ENCODE measurements around the gene RAB40C. TPM values are rescaled to one million over a fixed set of nuclear protein-coding genes. Genes with fewer than 3 reads are reported as not detected.

The RAB40C gene
- total and polyA plus RNA-seq, 7 donors = 16.8 to 41.2 (median 28.8) TPM

DNA sequence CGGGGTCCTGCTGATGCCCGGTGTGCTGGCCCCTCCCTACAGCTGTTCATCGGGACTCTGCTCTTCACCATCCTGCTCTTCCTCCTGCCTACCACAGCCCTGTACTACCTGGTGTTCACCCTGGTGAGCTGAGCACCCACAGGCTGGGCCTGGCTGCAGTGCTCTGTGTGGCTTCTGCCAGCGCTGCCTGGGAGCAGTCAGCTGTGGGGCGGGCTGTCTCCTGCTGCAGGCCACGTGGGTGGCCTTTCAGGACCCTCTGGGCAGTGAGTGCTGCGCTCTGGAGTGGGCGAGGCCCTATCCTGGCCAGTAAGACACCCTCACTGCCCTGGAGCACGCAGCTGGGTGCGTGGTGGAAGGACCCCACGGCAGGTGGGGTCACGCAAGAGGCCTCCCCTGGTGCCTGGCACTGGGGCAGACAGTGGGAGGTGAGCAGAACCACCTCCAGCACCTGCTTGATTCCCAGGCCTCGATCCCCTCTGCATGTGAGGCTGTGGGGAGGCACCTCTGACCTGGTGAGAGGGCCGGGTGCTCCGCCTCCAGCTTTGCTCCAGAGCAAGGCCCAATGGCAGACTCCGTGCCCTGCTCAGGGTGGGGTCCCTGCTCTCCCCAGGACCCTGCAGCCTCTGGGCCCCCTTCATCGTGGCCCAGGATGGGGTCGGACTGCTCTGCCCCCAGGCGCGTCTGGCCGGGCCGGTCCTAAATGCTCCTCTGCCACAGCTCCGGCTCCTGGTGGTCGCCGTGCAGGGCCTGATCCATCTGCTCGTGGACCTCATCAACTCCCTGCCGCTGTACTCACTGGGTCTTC, 9.5 kb upstream of the RAB40C start:
- H3K9me3 ChIP-seq = no peaks in the 10 kb centered on the region
- intact Hi-C loops (cut with DNase I) = no loop called here
- no peak for TF ChIP-seq POLR2AphosphoS5 (IDR thresholded peaks at IDR 0.05)
- TF ChIP-seq EP300 (IDR thresholded peaks at IDR 0.05) = no peak
- TF ChIP-seq, protein P1, sequence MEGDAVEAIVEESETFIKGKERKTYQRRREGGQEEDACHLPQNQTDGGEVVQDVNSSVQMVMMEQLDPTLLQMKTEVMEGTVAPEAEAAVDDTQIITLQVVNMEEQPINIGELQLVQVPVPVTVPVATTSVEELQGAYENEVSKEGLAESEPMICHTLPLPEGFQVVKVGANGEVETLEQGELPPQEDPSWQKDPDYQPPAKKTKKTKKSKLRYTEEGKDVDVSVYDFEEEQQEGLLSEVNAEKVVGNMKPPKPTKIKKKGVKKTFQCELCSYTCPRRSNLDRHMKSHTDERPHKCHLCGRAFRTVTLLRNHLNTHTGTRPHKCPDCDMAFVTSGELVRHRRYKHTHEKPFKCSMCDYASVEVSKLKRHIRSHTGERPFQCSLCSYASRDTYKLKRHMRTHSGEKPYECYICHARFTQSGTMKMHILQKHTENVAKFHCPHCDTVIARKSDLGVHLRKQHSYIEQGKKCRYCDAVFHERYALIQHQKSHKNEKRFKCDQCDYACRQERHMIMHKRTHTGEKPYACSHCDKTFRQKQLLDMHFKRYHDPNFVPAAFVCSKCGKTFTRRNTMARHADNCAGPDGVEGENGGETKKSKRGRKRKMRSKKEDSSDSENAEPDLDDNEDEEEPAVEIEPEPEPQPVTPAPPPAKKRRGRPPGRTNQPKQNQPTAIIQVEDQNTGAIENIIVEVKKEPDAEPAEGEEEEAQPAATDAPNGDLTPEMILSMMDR (IDR thresholded peaks at IDR 0.05) = no peak
- TF ChIP-seq POLR2A (IDR thresholded peaks at IDR 0.05) = no peak
- WGBS, 2 donors = 91 to 95% methylated on average over 27 of the region's 27 CpGs
- no peak overlapping the region for H3K4me3 ChIP-seq
- peaks cover 0 to 3% (median 1%) of the 10 kb centered on the region in 3 donors for H3K27me3 ChIP-seq
- H3K36me3 ChIP-seq = peaks cover 0 to 11% (median under 1%) of the 10 kb centered on the region in 4 donors
- no peak for DNase-seq
- peaks cover 0 to 8% (median 2%) of the 10 kb centered on the region in 4 donors for H3K4me1 ChIP-seq
- H3K27ac ChIP-seq = no peak overlapping the region

DNA sequence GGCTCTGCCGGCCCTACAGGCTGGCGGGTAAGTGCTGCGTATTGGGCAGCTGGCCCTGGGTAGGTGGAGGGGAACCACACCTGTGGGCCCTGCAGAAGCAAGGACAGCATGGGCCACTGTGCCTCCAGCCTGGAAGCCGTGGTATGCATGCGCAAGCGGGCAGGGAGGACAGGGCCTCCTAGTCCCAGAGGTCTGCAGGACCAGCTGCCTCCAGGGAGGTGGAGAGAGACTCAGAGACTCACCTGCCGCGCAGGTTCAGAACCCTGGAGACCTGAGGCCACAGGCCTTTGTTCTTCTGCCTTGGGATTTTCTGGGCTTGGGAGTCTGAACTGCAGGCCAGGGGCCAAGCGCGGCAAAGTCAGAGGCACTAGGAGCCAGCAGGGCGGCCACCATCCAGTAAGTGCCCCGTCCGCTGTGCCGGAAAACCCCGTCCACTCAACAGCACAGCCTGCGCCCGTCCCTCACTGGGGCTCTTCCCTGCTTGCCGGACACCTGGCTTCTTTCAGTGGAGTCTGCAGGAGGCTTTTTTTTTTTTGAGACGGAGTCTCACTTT, 8.8 kb upstream of the RAB40C start:
- Histone ChIP-seq H3K9me3 (no peaks in the 10 kb centered on the region), H3K4me3 (no peak overlapping the region), H3K36me3 (peaks cover 0 to 4% (median 0%) of the 10 kb centered on the region in 4 donors), H3K27ac (no peak overlapping the region), H3K4me1 (peaks cover 0 to 8% (median 2%) of the 10 kb centered on the region in 4 donors), H3K27me3 (peaks cover 0 to 7% (median 3%) of the 10 kb centered on the region in 3 donors)
- 97 to 98% methylated on average over 19 of the region's 19 CpGs for WGBS, 2 donors
- no peak for TF ChIP-seq EP300 (IDR thresholded peaks at IDR 0.05)
- TF ChIP-seq, protein P1 (IDR thresholded peaks at IDR 0.05) = no peak
- TF ChIP-seq POLR2AphosphoS5 (IDR thresholded peaks at IDR 0.05) = no peak
- no peak for TF ChIP-seq POLR2A (IDR thresholded peaks at IDR 0.05)
- intact Hi-C loops (cut with DNase I) = no loop called here
- no peak for DNase-seq

DNA sequence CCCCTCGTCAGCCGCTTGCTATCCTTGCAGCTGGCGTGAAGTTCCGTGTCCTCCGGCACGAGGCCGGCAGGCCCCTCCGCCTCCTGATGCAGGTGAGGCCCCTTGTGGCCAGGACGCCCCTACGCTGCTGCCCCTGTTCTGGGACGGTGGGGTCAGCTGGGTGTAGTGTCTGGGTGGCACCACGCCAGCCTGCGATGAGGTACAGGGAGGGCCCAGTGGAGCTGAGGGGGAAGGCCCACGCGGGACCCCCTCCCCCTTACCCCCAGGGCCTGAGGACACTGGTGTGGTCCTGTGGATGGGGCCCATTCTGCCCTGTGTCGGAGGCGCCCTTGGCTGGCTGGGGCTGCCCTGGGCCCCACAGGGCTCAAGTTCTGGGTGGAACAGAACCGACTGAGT, 7.7 kb upstream of the RAB40C start:
- TF ChIP-seq POLR2AphosphoS5 (IDR thresholded peaks at IDR 0.05) (no peak), POLR2A (IDR thresholded peaks at IDR 0.05) (no peak), EP300 (IDR thresholded peaks at IDR 0.05) (no peak)
- TF ChIP-seq, protein P1 (IDR thresholded peaks at IDR 0.05) = no peak
- 85 to 94% methylated on average over 18 of the region's 18 CpGs for WGBS, 2 donors
- peaks cover 0 to 10% (median 6%) of the 10 kb centered on the region in 4 donors for H3K4me1 ChIP-seq
- H3K36me3 ChIP-seq = peaks cover 0 to 3% (median 0%) of the 10 kb centered on the region in 4 donors
- H3K27me3 ChIP-seq = peaks cover 0 to 7% (median 3%) of the 10 kb centered on the region in 3 donors
- no peak overlapping the region for H3K27ac ChIP-seq
- no peak overlapping the region for H3K4me3 ChIP-seq
- DNase-seq = no peak
- H3K9me3 ChIP-seq = no peaks in the 10 kb centered on the region
- intact Hi-C loops (cut with DNase I) = no loop called here

DNA sequence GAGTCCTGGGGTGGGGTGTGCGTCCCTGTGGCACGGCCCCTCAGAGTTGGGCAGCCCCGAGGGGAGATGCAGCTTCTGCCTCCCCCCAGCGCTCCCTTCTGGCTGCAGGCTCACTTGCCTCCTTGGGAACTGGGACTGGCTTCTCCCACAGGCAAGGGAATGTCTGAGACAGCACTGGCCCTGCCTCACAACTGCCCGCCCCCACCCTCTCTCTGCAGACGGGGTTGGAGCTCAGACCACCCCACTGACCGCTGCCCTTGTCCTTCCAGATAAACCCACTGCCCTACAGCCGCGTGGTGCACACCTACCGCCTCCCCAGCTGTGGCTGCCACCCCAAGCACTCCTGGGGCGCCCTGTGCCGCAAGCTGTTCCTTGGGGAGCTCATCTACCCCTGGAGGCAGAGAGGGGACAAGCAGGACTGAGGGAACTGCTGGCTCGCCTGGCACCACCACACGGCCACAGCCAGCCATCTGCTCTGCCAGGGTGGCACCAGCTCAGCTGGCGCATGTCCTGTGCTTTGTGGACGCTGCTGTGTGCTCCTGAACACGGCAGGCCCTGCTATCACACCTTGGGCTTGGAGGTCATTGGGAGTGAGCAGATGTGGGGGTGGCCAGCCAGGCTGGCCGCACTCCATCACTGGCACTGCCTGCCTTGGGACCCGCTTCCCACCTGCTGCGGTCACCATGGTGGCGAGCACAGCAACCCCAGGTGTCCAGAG, 7.1 kb upstream of the RAB40C start:
- intact Hi-C loops (cut with DNase I) = no loop called here
- Histone ChIP-seq H3K27ac (no peak overlapping the region), H3K4me3 (no peak overlapping the region), H3K4me1 (peaks cover 0 to 16% (median 9%) of the 10 kb centered on the region in 4 donors), H3K9me3 (no peaks in the 10 kb centered on the region), H3K36me3 (peaks cover 0 to 3% (median 0%) of the 10 kb centered on the region in 4 donors), H3K27me3 (peaks cover 0 to 7% (median 3%) of the 10 kb centered on the region in 3 donors)
- TF ChIP-seq POLR2A (IDR thresholded peaks at IDR 0.05) = no peak
- TF ChIP-seq POLR2AphosphoS5 (IDR thresholded peaks at IDR 0.05) = no peak
- no peak for TF ChIP-seq EP300 (IDR thresholded peaks at IDR 0.05)
- TF ChIP-seq, protein P1 (IDR thresholded peaks at IDR 0.05) = no peak
- no peak for DNase-seq
- WGBS, 2 donors = 89 to 92% methylated on average over 21 of the region's 21 CpGs

All from sigmoid colon (tissue), 7 donors.